Neural progenitor cell (in vitro differentiated cells): ENCODE measurements around the gene HSPB2.

Experiments used
- CTCF ChIP-seq: fragments of 200-600 bp; sonication (generic); IDR thresholded peaks from 2 replicates; pipeline ENCODE4 v1.5.1; 2017; ENCODE audit warnings: antibody characterized with exemption, mild to moderate bottlenecking
- EZH2 ChIP-seq: fragments of 200-600 bp; sonication (generic); IDR thresholded peaks from 2 replicates; pipeline ENCODE4 v1.6.1; 2017; ENCODE audit warnings: antibody characterized with exemption, mild to moderate bottlenecking, moderate library complexity
- EZH2phosphoT487 ChIP-seq: fragments of 200-600 bp; sonication (generic); IDR thresholded peaks from 2 replicates; pipeline ENCODE4 v1.6.1; 2017; ENCODE audit warnings: antibody characterized with exemption

GRCh38 chr11:111954154-111954553, 41.6 kb downstream of the HSPB2 start:
- no peak for TF ChIP-seq CTCF
- TF ChIP-seq EZH2, result no peak
- no peak for TF ChIP-seq EZH2phosphoT487
